ENCODE data around the gene THRB.

Gene THRB

GRCh38 chr3:24385012-24385615, 109.5 kb downstream of the THRB start:
- CTCF ChIA-PET, result no interaction called here
- TF ChIP-seq, protein P1, sequence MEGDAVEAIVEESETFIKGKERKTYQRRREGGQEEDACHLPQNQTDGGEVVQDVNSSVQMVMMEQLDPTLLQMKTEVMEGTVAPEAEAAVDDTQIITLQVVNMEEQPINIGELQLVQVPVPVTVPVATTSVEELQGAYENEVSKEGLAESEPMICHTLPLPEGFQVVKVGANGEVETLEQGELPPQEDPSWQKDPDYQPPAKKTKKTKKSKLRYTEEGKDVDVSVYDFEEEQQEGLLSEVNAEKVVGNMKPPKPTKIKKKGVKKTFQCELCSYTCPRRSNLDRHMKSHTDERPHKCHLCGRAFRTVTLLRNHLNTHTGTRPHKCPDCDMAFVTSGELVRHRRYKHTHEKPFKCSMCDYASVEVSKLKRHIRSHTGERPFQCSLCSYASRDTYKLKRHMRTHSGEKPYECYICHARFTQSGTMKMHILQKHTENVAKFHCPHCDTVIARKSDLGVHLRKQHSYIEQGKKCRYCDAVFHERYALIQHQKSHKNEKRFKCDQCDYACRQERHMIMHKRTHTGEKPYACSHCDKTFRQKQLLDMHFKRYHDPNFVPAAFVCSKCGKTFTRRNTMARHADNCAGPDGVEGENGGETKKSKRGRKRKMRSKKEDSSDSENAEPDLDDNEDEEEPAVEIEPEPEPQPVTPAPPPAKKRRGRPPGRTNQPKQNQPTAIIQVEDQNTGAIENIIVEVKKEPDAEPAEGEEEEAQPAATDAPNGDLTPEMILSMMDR (IDR thresholded peaks at IDR 0.05; ENCODE audit: control extremely low read depth, extremely low read depth, low read depth, missing control alignments), result no peak
- POLR2A ChIA-PET, result no interaction called here
- DNase-seq (ENCODE audit: extremely low spot score), result no peak

DNA sequence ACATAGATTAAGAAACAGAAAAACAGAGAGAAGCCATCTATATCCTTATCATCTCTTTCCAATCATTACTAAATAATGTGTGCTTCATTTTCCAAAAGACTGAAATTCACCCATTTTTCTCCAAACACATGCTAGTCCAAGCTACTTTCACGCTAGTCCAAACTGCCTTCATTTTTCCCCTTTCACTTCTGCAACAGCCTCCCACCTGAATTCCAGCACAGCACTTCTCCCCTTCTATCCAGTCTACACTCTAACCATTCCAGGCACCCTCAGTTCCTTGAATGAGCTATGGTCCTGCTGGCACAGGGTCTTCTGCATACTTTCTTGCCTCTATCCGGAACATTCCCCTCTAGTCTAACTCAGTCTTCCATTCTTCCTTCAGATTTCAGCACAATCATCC, 112.0 kb downstream of the THRB start:
- TF ChIP-seq, protein P1 (IDR thresholded peaks at IDR 0.05; ENCODE audit: control extremely low read depth, extremely low read depth, low read depth, missing control alignments), result no peak
- no peak for DNase-seq (ENCODE audit: extremely low spot score)

DNA sequence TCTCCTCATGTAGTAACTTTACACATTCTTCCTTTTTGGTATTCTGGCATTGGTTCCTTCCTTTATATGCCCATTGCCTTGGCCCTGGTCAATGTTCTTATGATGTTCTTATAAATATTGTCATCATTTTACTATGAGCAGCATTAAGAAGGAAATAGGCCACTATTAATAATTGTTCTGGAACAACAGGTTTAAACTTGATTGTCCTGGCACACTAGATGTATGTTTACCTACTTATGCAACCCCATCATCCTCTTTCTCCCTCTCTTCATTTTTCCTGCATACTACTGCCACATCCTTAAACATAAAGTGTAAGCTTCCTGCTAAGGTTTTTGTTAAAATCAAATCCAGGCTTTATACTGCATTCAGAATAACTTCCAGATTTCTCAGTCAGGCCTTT, 114.7 kb downstream of the THRB start:
- TF ChIP-seq, protein P1 (IDR thresholded peaks at IDR 0.05; ENCODE audit: control extremely low read depth, extremely low read depth, low read depth, missing control alignments), result no peak
- CTCF ChIA-PET, result interaction anchor here (1.3 to 1.5 kb wide), 2 partner anchors 14 to 17 kb away, joined by 3 read pairs; no protein-coding TSS in a partner anchor
- POLR2A ChIA-PET, result no interaction called here
- no peak for DNase-seq (ENCODE audit: extremely low spot score)

More for the DNA sequence above, 112.0 kb downstream of the THRB start:
- POLR2A ChIA-PET, result no interaction called here
- CTCF ChIA-PET, result no interaction called here

DNA sequence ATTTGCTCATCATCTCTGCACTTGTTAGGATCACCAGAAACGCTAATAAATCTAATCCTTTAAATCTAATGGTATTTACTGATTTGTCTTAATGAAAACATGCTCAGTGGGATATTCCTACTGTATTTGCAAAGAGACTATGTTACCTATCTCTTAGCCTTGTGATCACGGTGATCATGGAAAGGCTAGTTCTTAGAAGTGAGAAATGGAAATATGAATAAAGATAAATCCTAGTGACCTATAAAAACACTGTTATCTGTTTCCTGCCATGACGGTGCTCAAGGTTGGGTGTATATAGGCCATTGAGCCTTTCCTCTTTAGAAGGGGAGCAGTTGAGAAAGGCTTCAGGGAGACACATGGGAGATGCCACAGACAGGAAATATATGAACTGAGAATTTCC, 116.3 kb downstream of the THRB start:
- POLR2A ChIA-PET, result no interaction called here
- DNase-seq (ENCODE audit: extremely low spot score), result no peak
- TF ChIP-seq, protein P1 (IDR thresholded peaks at IDR 0.05; ENCODE audit: control extremely low read depth, extremely low read depth, low read depth, missing control alignments), result no peak
- CTCF ChIA-PET, result interaction anchor here (0.7 to 1.0 kb wide), 2 partner anchors 10 to 21 kb away, joined by 3 read pairs; no protein-coding TSS in a partner anchor

DNA sequence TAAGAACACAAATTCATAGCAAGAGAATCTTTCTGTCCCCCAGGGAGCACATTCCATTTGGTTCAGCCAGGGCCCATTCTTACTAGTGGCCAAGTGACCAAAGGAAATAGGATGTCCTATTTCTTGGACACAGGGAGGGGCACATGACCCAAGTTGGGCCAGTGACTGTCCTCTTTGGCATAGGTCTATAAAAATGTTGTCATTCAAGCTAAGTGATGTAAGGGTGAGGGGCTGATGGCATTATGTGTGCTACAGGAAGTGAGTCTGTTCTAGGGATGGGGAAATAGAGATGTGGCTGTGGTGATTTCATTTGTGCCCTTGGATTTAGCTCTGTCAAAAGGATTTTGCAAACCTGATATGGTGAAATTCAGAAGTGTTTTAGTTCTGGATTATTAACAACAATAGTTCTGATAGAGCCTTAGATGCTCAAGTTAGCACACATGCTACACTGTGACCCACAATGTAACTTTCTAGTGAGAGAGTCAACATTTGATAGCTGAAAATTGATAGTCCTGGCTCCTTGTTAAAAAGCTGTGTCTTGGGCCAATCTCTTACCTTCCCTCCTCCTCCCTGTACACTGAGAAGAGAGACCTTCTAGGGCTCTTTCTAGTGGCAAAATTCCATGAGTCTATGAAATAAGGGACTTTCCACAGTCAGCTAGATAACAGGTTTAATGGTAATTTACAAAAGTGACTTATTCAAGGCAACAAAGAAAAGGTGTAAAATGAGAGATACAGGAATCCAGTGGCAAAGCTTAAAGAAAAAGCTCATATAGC, 117.2 kb downstream of the THRB start:
- ChIA-PET POLR2A (no interaction called here), CTCF (interaction anchor here (0.8 to 2.4 kb wide), 4 partner anchors 10 to 303 kb away, joined by 3 to 7 read pairs (median 3); no protein-coding TSS in a partner anchor)
- no peak for DNase-seq (ENCODE audit: extremely low spot score)
- TF ChIP-seq, protein P1 (IDR thresholded peaks at IDR 0.05; ENCODE audit: control extremely low read depth, extremely low read depth, low read depth, missing control alignments), result no peak

- TF ChIP-seq, protein P1 (IDR thresholded peaks at IDR 0.05; ENCODE audit: control extremely low read depth, extremely low read depth, low read depth, missing control alignments), result no peak
- ChIA-PET CTCF (interaction anchor here (1.3 to 2.4 kb wide), 2 partner anchors 13 to 304 kb away, joined by 3 to 7 read pairs; no protein-coding TSS in a partner anchor), POLR2A (no interaction called here)
- DNase-seq (ENCODE audit: extremely low spot score), result no peak
These were observed 118.7 kb downstream of the THRB start for GRCh38 chr3:24375947-24376384.
